Panc1 (cell line): ENCODE measurements around the gene ACTR3. TPM values are rescaled to one million over a fixed set of nuclear protein-coding genes. Genes with fewer than 3 reads are reported as not detected.

Source experiments
- ATAC-seq: fragments of 200-7000 bp; cut with Tn5 transposase; 2 replicates; pipeline ENCODE4 v1.9.1; 2020; ENCODE audit warnings: mild to moderate bottlenecking, moderate library complexity
- BruUV-seq: library from RNA; stranded (reverse); fragments of 400-500 nt; replicated peaks from 2 replicates; lab custom pipeline; 2021; lab: Mats Ljungman, UMichigan
- CTCF ChIA-PET: fragments of 300-600 bp; sonication (Branson Sonifier 250); formaldehyde crosslinking; loops from one replicate; lab custom pipeline; 2022; ENCODE audit warnings: antibody characterized with exemption; lab: Charles Lee
- POLR2A ChIA-PET: fragments of 300-600 bp; sonication (Branson Sonifier 250); formaldehyde crosslinking; loops from one replicate; lab custom pipeline; 2022; ENCODE audit warnings: antibody characterized with exemption; lab: Charles Lee
- DNase-seq: peaks from one replicate; pipeline ENCODE4 v3.0.0-alpha.2; 2010; ENCODE audit warnings: low read depth, low spot score
- H3K27ac ChIP-seq: 2 replicates; pipeline ENCODE4 v1.5.1; 2011; ENCODE audit warnings: mild to moderate bottlenecking, low read length, inconsistent platforms
- H3K27me3 ChIP-seq: fragments of 200-500 bp; sonication (Bioruptor generic); 2 replicates; pipeline ENCODE4 v1.6.0; 2014; ENCODE audit warnings: low read length, inconsistent platforms; ENCODE audit not compliant: control insufficient read depth, insufficient read depth
- H3K36me3 ChIP-seq: fragments of 200-500 bp; sonication (Bioruptor generic); 2 replicates; pipeline ENCODE4 v1.5.1; 2014; ENCODE audit warnings: inconsistent platforms, mild to moderate bottlenecking, low read length, moderate library complexity; ENCODE audit not compliant: control insufficient read depth, insufficient read depth
- H3K4me1 ChIP-seq: 2 replicates; pipeline ENCODE4 v1.5.1; 2011; ENCODE audit warnings: inconsistent platforms, mild to moderate bottlenecking, low read length, moderate library complexity; ENCODE audit not compliant: control insufficient read depth, insufficient read depth
- H3K4me3 ChIP-seq, 2 experiments: 2 replicates each; pipeline ENCODE4 v1.5.1; 2011 to 2012; ENCODE audit warnings: low read depth in 2 of 2, low read length in 2 of 2, mild to moderate bottlenecking in 2 of 2, inconsistent platforms in 1 of 2, moderate library complexity in 1 of 2
- H3K9me3 ChIP-seq: fragments of 200-500 bp; sonication (Bioruptor generic); 2 replicates; pipeline ENCODE4 v1.5.1; 2014; ENCODE audit warnings: low read depth, mild to moderate bottlenecking, inconsistent platforms, low read length, moderate library complexity; ENCODE audit not compliant: control insufficient read depth, insufficient read depth
- POLR2AphosphoS5 ChIP-seq: IDR thresholded peaks from 2 replicates; pipeline ENCODE4 v1.6.1; 2012; ENCODE audit warnings: mild to moderate bottlenecking, low read depth, low read length, moderate library complexity
- SIN3A ChIP-seq: IDR thresholded peaks from 2 replicates; pipeline ENCODE4 v1.6.1; 2012; ENCODE audit warnings: low read depth, mild to moderate bottlenecking, low read length, moderate library complexity, borderline replicate concordance; ENCODE audit not compliant: insufficient read depth
- TCF7L2 ChIP-seq: IDR thresholded peaks from 2 replicates; pipeline ENCODE4 v1.6.1; 2011; ENCODE audit warnings: mild to moderate bottlenecking, low read depth, low read length, inconsistent platforms
- in situ Hi-C: cut with HindIII; loops from 2 replicates; pipeline ENCODE4 v1.10.0; 2016; ENCODE audit warnings: low sequenced_read_pairs, low pct_unique_long_range_greater_than_20kb
- intact Hi-C: fragments of 100-400 bp; cut with micrococcal nuclease; formaldehyde crosslinking; loops from one replicate; pipeline ENCODE4 v1.10.0; 2022; ENCODE audit not compliant: unreplicated experiment
- total RNA-seq: library from RNA; stranded (reverse); gene quantifications from one replicate; pipeline ENCODE4 v1.2.1, GENCODE V29; 2021; ENCODE audit not compliant: unreplicated experiment
- TF ChIP-seq, protein P1 (sequence below), 2 experiments: IDR thresholded peaks; 2 replicates each; pipeline ENCODE4 v1.6.1; 2011 to 2012; ENCODE audit warnings: low read depth in 2 of 2, control low read depth in 1 of 2, low read length in 1 of 2, mild to moderate bottlenecking in 1 of 2, moderate library complexity in 1 of 2; ENCODE audit not compliant: insufficient read depth in 1 of 2
- TF ChIP-seq, protein P2 (sequence below): fragments of 450-650 bp; IDR thresholded peaks from 2 replicates; pipeline ENCODE4 v1.5.1; 2017; ENCODE audit warnings: mild to moderate bottlenecking

ACTR3 gene
- total RNA-seq, 1 experiment from 2014 or later = 347 TPM

DNA sequence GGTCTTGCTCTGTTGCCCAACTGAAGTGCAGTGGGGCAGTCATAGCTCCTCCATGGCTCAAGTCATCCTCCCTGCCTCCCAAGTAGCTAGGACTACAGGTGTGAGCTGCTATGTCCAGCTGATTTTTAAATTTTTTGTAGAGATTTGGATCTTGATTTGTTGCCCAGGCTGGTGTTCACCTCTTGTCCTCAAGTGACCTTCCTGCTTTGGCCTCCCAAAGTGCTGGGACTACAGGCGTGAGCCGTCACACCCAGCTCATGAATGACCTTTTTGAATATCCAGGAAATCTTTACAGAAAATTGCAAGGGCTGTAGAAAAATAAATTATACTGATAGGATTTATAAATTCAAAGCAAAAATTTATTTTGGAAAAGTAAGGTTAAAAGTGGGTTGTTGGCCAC, 17.4 kb downstream of the ACTR3 start:
- no peak for TF ChIP-seq SIN3A
- no peak for TF ChIP-seq TCF7L2
- TF ChIP-seq, protein P1, sequence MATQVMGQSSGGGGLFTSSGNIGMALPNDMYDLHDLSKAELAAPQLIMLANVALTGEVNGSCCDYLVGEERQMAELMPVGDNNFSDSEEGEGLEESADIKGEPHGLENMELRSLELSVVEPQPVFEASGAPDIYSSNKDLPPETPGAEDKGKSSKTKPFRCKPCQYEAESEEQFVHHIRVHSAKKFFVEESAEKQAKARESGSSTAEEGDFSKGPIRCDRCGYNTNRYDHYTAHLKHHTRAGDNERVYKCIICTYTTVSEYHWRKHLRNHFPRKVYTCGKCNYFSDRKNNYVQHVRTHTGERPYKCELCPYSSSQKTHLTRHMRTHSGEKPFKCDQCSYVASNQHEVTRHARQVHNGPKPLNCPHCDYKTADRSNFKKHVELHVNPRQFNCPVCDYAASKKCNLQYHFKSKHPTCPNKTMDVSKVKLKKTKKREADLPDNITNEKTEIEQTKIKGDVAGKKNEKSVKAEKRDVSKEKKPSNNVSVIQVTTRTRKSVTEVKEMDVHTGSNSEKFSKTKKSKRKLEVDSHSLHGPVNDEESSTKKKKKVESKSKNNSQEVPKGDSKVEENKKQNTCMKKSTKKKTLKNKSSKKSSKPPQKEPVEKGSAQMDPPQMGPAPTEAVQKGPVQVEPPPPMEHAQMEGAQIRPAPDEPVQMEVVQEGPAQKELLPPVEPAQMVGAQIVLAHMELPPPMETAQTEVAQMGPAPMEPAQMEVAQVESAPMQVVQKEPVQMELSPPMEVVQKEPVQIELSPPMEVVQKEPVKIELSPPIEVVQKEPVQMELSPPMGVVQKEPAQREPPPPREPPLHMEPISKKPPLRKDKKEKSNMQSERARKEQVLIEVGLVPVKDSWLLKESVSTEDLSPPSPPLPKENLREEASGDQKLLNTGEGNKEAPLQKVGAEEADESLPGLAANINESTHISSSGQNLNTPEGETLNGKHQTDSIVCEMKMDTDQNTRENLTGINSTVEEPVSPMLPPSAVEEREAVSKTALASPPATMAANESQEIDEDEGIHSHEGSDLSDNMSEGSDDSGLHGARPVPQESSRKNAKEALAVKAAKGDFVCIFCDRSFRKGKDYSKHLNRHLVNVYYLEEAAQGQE (IDR thresholded peaks at IDR 0.05; ENCODE audit: insufficient read depth in 1 of 2, low read depth in 2 of 2, low read length in 1 of 2) = no peak
- TF ChIP-seq, protein P2, sequence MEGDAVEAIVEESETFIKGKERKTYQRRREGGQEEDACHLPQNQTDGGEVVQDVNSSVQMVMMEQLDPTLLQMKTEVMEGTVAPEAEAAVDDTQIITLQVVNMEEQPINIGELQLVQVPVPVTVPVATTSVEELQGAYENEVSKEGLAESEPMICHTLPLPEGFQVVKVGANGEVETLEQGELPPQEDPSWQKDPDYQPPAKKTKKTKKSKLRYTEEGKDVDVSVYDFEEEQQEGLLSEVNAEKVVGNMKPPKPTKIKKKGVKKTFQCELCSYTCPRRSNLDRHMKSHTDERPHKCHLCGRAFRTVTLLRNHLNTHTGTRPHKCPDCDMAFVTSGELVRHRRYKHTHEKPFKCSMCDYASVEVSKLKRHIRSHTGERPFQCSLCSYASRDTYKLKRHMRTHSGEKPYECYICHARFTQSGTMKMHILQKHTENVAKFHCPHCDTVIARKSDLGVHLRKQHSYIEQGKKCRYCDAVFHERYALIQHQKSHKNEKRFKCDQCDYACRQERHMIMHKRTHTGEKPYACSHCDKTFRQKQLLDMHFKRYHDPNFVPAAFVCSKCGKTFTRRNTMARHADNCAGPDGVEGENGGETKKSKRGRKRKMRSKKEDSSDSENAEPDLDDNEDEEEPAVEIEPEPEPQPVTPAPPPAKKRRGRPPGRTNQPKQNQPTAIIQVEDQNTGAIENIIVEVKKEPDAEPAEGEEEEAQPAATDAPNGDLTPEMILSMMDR = no peak
- no peak for TF ChIP-seq POLR2AphosphoS5
- no TSS peak for BruUV-seq
- intact Hi-C loops (no loop called here), in situ Hi-C loops (no loop called here)
- POLR2A ChIA-PET = no interaction called here
- H3K4me1 ChIP-seq = peaks cover 13% of the 10 kb centered on the region
- ATAC-seq (no peak), DNase-seq (no peak)
- H3K9me3 ChIP-seq = no peaks in the 10 kb centered on the region
- H3K36me3 ChIP-seq = no peaks in the 10 kb centered on the region
- H3K27me3 ChIP-seq = no peaks in the 10 kb centered on the region
- no peak overlapping the region for H3K4me3 ChIP-seq
- CTCF ChIA-PET = no interaction called here
- H3K27ac ChIP-seq = no peak overlapping the region

DNA sequence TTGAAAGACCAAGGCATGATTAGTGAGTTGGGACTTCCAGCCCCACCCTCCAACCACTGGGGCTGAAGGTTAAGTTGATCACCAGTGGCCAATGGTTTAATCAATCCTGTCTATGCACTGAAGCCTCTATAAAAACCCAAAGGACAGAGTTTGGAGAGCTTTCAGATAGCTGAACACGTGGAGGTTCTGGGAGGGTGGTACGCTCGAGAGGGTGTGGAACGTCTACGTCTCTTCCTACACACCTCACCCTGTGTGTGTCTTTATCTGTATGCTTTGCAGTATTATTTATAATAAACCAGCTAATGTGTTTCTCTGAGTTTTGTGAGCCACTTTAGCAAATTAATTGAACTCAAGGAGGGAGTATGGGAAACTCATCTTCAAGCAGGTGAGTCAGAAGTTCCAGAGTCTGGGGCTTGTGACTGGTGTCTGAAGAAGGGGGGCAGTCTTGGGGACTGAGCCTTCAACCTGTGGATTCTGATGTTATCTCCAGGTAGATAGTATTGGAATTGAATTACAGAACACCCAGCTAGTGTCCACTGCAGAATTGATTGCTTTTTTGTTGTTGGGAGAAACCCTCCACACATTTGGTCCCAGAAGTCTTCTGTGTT, 20.3 kb downstream of the ACTR3 start:
- in situ Hi-C loops = no loop called here
- intact Hi-C loops = no loop called here
- ATAC-seq = peak; percentile 42; the same call in 1 of the 2 replicates
- CTCF ChIA-PET = interaction anchor here (0.6 kb wide), 1 partner anchor 655 kb away, joined by 6 read pairs; no protein-coding TSS in a partner anchor
- TF ChIP-seq POLR2AphosphoS5 (no peak), TCF7L2 (no peak)
- TF ChIP-seq, protein P1 (IDR thresholded peaks at IDR 0.05; ENCODE audit: insufficient read depth in 1 of 2, low read depth in 2 of 2, low read length in 1 of 2) = no peak
- H3K36me3 ChIP-seq = peaks cover 4% of the 10 kb centered on the region; the same call in 1 of the 2 replicates
- H3K27me3 ChIP-seq = no peaks in the 10 kb centered on the region
- no peak for DNase-seq
- no peak overlapping the region for H3K27ac ChIP-seq
- H3K4me3 ChIP-seq = no peak overlapping the region
- H3K4me1 ChIP-seq = peaks cover 9% of the 10 kb centered on the region
- BruUV-seq = no TSS peak
- POLR2A ChIA-PET = interaction anchor here (0.6 kb wide), 1 partner anchor 142 kb away, joined by 3 read pairs; no protein-coding TSS in a partner anchor
- no peaks in the 10 kb centered on the region for H3K9me3 ChIP-seq
